Testis (tissue), 3 donors: Measurements from ENCODE around the gene LZTS3. TPM values are rescaled to one million over a fixed set of nuclear protein-coding genes. Genes with fewer than 3 reads are reported as not detected.

Experiments used
- DNase-seq: peaks from one replicate; pipeline ENCODE4 v3.0.0-alpha.2; 2019
- H3K27ac ChIP-seq, 2 donors: fragments of 200-600 bp; sonication (generic); one replicate each; pipeline ENCODE4 v1.5.1; 2019
- H3K27me3 ChIP-seq: fragments of 200-600 bp; sonication (generic); one replicate; pipeline ENCODE4 v1.5.1; 2019
- H3K36me3 ChIP-seq: fragments of 200-600 bp; sonication (generic); one replicate; pipeline ENCODE4 v1.5.1; 2017; ENCODE audit warnings: low read depth; ENCODE audit errors: missing control alignments
- H3K4me1 ChIP-seq: fragments of 200-600 bp; sonication (generic); one replicate; pipeline ENCODE4 v1.5.1; 2019
- H3K4me3 ChIP-seq, 2 donors: fragments of 200-600 bp; sonication (generic); one replicate each; pipeline ENCODE4 v1.5.1; 2017 to 2019
- H3K9me3 ChIP-seq: fragments of 200-600 bp; sonication (generic); one replicate; pipeline ENCODE4 v1.5.1; 2017
- CTCF ChIP-seq, 3 experiments: fragments of 450-650 bp in 2 of 3; fragments of 200-600 bp in 1 of 3; sonication (generic) in 1 of 3; IDR thresholded peaks; one replicate each; pipeline ENCODE4 v1.5.1; 2016 to 2019; ENCODE audit warnings: antibody characterized with exemption in 3 of 3, mild to moderate bottlenecking in 2 of 3, moderate library complexity in 1 of 3
- POLR2A ChIP-seq: fragments of 450-650 bp; IDR thresholded peaks from one replicate; pipeline ENCODE4 v1.6.1; 2017; ENCODE audit warnings: antibody characterized with exemption, mild to moderate bottlenecking, moderate library complexity
- WGBS, 2 donors: methylation state at CpG; one replicate each; pipeline ENCODE4 v1.1.5; 2018; 5-methylcytosine and 5-hydroxymethylcytosine counted together
- intact Hi-C: fragments of 100-400 bp; cut with DNase I; formaldehyde crosslinking; loops from one replicate; pipeline ENCODE4 v1.15.1; 2023; ENCODE audit warnings: low total_unique reads
- polyA plus RNA-seq: library from polyadenylated mRNA; stranded (reverse); fragments of 350-450 nt; fragmentation: Illumina TruSeq; extraction: RNeasy Lipid Tissue Mini Kit (QIAGEN cat#74804); gene quantifications from one replicate; pipeline ENCODE4 v1.2.3, GENCODE V29; 2014; ENCODE audit warnings: low read depth, low replicate concordance; ENCODE audit not compliant: insufficient read depth
- total RNA-seq, 2 donors: library from RNA; depleted of rRNA; stranded (reverse); fragments of >200 nt; gene quantifications; one replicate each; pipeline ENCODE4 v1.2.3, GENCODE V29; 2016

The LZTS3 gene
- total and polyA plus RNA-seq, 3 donors from 2014 or later, result 7.2 to 16.8 (median 13.9) TPM

GRCh38 chr20:3171391-3172125, 1.8 kb downstream of the LZTS3 start:
- Histone ChIP-seq H3K4me3 (no peak overlapping the region), H3K36me3 (no peaks in the 10 kb centered on the region), H3K4me1 (peaks cover 8% of the 10 kb centered on the region), H3K9me3 (no peaks in the 10 kb centered on the region), H3K27ac (no peak overlapping the region), H3K27me3 (no peaks in the 10 kb centered on the region)
- no peak for TF ChIP-seq CTCF (IDR thresholded peaks at IDR 0.05)
- 82 to 89% methylated on average over 14 of the region's 14 CpGs for WGBS, 2 donors
- intact Hi-C loops, result no loop called here
- no peak for DNase-seq

- 83 to 91% methylated on average over 6 to 7 of the region's 7 CpGs for WGBS, 2 donors
- no peak for DNase-seq
- TF ChIP-seq POLR2A (no peak), CTCF (IDR thresholded peaks at IDR 0.05) (no peak)
Measured at GRCh38 chr20:3168829-3169590, 4.3 kb downstream of the LZTS3 start.

GRCh38 chr20:3168079-3168828, 5.1 kb downstream of the LZTS3 start:
- Histone ChIP-seq H3K36me3 (no peaks in the 10 kb centered on the region), H3K27ac (no peak overlapping the region), H3K27me3 (no peaks in the 10 kb centered on the region), H3K4me3 (no peak overlapping the region), H3K9me3 (no peaks in the 10 kb centered on the region), H3K4me1 (peaks cover 8% of the 10 kb centered on the region)
- 40 to 47% methylated on average over 14 to 28 of the region's 39 CpGs for WGBS, 2 donors
- no peak for DNase-seq
- TF ChIP-seq POLR2A (no peak), CTCF (IDR thresholded peaks at IDR 0.05) (no peak)
- intact Hi-C loops, result no loop called here

More at GRCh38 chr20:3168829-3169590, 4.3 kb downstream of the LZTS3 start:
- intact Hi-C loops, result no loop called here
- H3K36me3 ChIP-seq, result no peaks in the 10 kb centered on the region
- H3K27ac ChIP-seq, result no peak overlapping the region
- no peaks in the 10 kb centered on the region for H3K9me3 ChIP-seq
- H3K4me3 ChIP-seq, result no peak overlapping the region
- H3K4me1 ChIP-seq, result peaks cover 8% of the 10 kb centered on the region
- H3K27me3 ChIP-seq, result no peaks in the 10 kb centered on the region

GRCh38 chr20:3167738-3168078, 5.6 kb downstream of the LZTS3 start:
- no peak for TF ChIP-seq CTCF (IDR thresholded peaks at IDR 0.05)
- TF ChIP-seq POLR2A, result no peak
- H3K36me3 ChIP-seq, result no peaks in the 10 kb centered on the region
- H3K4me1 ChIP-seq, result peaks cover 6% of the 10 kb centered on the region
- intact Hi-C loops, result no loop called here
- H3K27ac ChIP-seq, result no peak overlapping the region
- no peak for DNase-seq
- no peaks in the 10 kb centered on the region for H3K27me3 ChIP-seq
- H3K9me3 ChIP-seq, result no peaks in the 10 kb centered on the region
- WGBS, 2 donors, result 36 to 54% methylated on average over 7 to 25 of the region's 25 CpGs
- H3K4me3 ChIP-seq, result no peak overlapping the region
